Liver (tissue), 9 donors: ENCODE data around the gene SMIM21. TPM values are rescaled to one million over a fixed set of nuclear protein-coding genes. Genes with fewer than 3 reads are reported as not detected.

Source experiments
- DNase-seq: peaks from one replicate; pipeline ENCODE4 v3.0.0-alpha.2; 2017; ENCODE audit warnings: low spot score
- H3K27ac ChIP-seq, 2 donors: one replicate each; pipeline ENCODE4 v1.7.0; 2013; ENCODE audit warnings: inconsistent platforms in 2 of 2, low read length in 2 of 2, control low read depth in 1 of 2, low read depth in 1 of 2, mild to moderate bottlenecking in 1 of 2
- H3K27me3 ChIP-seq, 4 donors: one replicate each; pipeline versions ENCODE4 v1.6.1 to v1.7.0; 2013; ENCODE audit warnings: low read length in 3 of 4, inconsistent platforms in 1 of 4, mild to moderate bottlenecking in 1 of 4, moderate library complexity in 1 of 4; ENCODE audit not compliant: control insufficient read depth in 4 of 4, insufficient read depth in 4 of 4
- H3K36me3 ChIP-seq, 4 donors: one replicate each; pipeline versions ENCODE4 v1.6.1 to v1.7.0; 2013; ENCODE audit warnings: low read length in 3 of 4, mild to moderate bottlenecking in 3 of 4, low read depth in 1 of 4, moderate library complexity in 1 of 4; ENCODE audit not compliant: control insufficient read depth in 4 of 4, insufficient read depth in 3 of 4
- H3K4me1 ChIP-seq, 4 donors: one replicate each; pipeline versions ENCODE4 v1.6.1 to v1.7.0; 2013; ENCODE audit warnings: low read length in 3 of 4, mild to moderate bottlenecking in 3 of 4, moderate library complexity in 1 of 4; ENCODE audit not compliant: control insufficient read depth in 4 of 4, insufficient read depth in 4 of 4
- H3K4me3 ChIP-seq, 3 donors: one replicate each; pipeline versions ENCODE4 v1.6.1 to v1.7.0; 2013; ENCODE audit warnings: low read length in 3 of 3, control low read depth in 1 of 3, low read depth in 1 of 3, mild to moderate bottlenecking in 1 of 3
- H3K9ac ChIP-seq, 2 donors: one replicate each; pipeline ENCODE4 v1.7.0; 2013; ENCODE audit warnings: low read length in 2 of 2, mild to moderate bottlenecking in 2 of 2, moderate library complexity in 2 of 2, control low read depth in 1 of 2, low read depth in 1 of 2
- H3K9me3 ChIP-seq, 4 donors: one replicate each; pipeline versions ENCODE4 v1.6.1 to v1.7.0; 2013; ENCODE audit warnings: low read length in 3 of 4; ENCODE audit not compliant: control insufficient read depth in 4 of 4
- ATF3 ChIP-seq: IDR thresholded peaks from 2 replicates; pipeline ENCODE4 v1.6.1; 2016; ENCODE audit warnings: antibody characterized with exemption
- EGR1 ChIP-seq, 2 donors: IDR thresholded peaks; 2 replicates each; pipeline ENCODE4 v1.6.1; 2016 to 2018; ENCODE audit warnings: antibody characterized with exemption in 2 of 2, low read depth in 2 of 2
- FOXA1 ChIP-seq: IDR thresholded peaks from 2 replicates; pipeline ENCODE4 v1.6.1; 2016; ENCODE audit warnings: antibody characterized with exemption
- FOXA2 ChIP-seq: IDR thresholded peaks from 2 replicates; pipeline ENCODE4 v1.6.1; 2016; ENCODE audit warnings: antibody characterized with exemption
- GABPA ChIP-seq, 2 donors: IDR thresholded peaks in 1 of 2; conservative IDR thresholded peaks in 1 of 2; 2 replicates each; pipeline ENCODE4 v1.6.1; 2016; ENCODE audit warnings: antibody characterized with exemption in 2 of 2, mild to moderate bottlenecking in 1 of 2, moderate library complexity in 1 of 2
- HNF4A ChIP-seq, 2 donors: conservative IDR thresholded peaks; 2 replicates each; pipeline ENCODE4 v1.6.1; 2016; ENCODE audit warnings: antibody characterized with exemption in 2 of 2, mild to moderate bottlenecking in 2 of 2
- HNF4G ChIP-seq: IDR thresholded peaks from 2 replicates; pipeline ENCODE4 v1.6.1; 2016; ENCODE audit warnings: antibody characterized with exemption
- JUND ChIP-seq, 2 donors: IDR thresholded peaks; 2 replicates each; pipeline ENCODE4 v1.6.1; 2016; ENCODE audit warnings: antibody characterized with exemption in 2 of 2
- MAX ChIP-seq: IDR thresholded peaks from 2 replicates; pipeline ENCODE4 v1.6.1; 2016; ENCODE audit warnings: antibody characterized with exemption
- NR2F2 ChIP-seq: IDR thresholded peaks from 2 replicates; pipeline ENCODE4 v1.6.1; 2016; ENCODE audit warnings: antibody characterized with exemption
- RAD21 ChIP-seq, 2 donors: IDR thresholded peaks; 2 replicates each; pipeline ENCODE4 v1.6.1; 2016; ENCODE audit warnings: antibody characterized with exemption in 2 of 2, mild to moderate bottlenecking in 2 of 2
- REST ChIP-seq: IDR thresholded peaks from 2 replicates; pipeline ENCODE4 v1.6.1; 2016; ENCODE audit warnings: antibody characterized with exemption, mild to moderate bottlenecking
- RXRA ChIP-seq, 2 donors: IDR thresholded peaks; 2 replicates each; pipeline ENCODE4 v1.6.1; 2017 to 2018; ENCODE audit warnings: antibody characterized with exemption in 2 of 2, mild to moderate bottlenecking in 1 of 2
- SP1 ChIP-seq: IDR thresholded peaks from 2 replicates; pipeline ENCODE4 v1.6.1; 2018; ENCODE audit warnings: antibody characterized with exemption, mild to moderate bottlenecking
- TAF1 ChIP-seq: conservative IDR thresholded peaks from 2 replicates; pipeline ENCODE4 v1.6.1; 2016; ENCODE audit warnings: antibody characterized with exemption, mild to moderate bottlenecking
- YY1 ChIP-seq: IDR thresholded peaks from 2 replicates; pipeline ENCODE4 v1.6.1; 2016; ENCODE audit warnings: antibody characterized with exemption, mild to moderate bottlenecking
- WGBS: extraction: QIAGEN DNeasy Blood & Tissue Kit; methylation state at CpG from one replicate; pipeline ENCODE4 v1.1.7; 2013; 5-methylcytosine and 5-hydroxymethylcytosine counted together
- polyA plus RNA-seq, 2 donors: library from polyadenylated mRNA; stranded (reverse) in 1 of 2; unstranded in 1 of 2; fragments of 200-250 nt in 1 of 2; fragments of >200 nt in 1 of 2; fragmentation: Nextera tagmentation in 1 of 2; extraction: Ambion mirVana in 1 of 2; gene quantifications; one replicate each; pipeline versions ENCODE4 v1.2.1 to v1.2.3, GENCODE V29; 2013 to 2015
- total RNA-seq, 2 donors: library from RNA; depleted of rRNA; stranded (reverse); fragments of >200 nt; gene quantifications; one replicate each; pipeline ENCODE4 v1.2.3, GENCODE V29; 2014
- TF ChIP-seq, protein P1 (sequence below): IDR thresholded peaks from 2 replicates; pipeline ENCODE4 v1.6.1; 2016; ENCODE audit warnings: antibody characterized with exemption
- TF ChIP-seq, protein P2 (sequence below): fragments of 150-350 bp; IDR thresholded peaks from 2 replicates; pipeline ENCODE4 v1.5.1; 2017; ENCODE audit warnings: improper control_type of control experiment, low read depth, low read length; ENCODE audit not compliant: missing input control
- donor health status: healthy.
- donor health status: healthy.
- donor health status: healthy.
- donor health status: healthy.
- donor health status: healthy.

SMIM21 gene
- total and polyA plus RNA-seq, 4 donors: not detected

DNA sequence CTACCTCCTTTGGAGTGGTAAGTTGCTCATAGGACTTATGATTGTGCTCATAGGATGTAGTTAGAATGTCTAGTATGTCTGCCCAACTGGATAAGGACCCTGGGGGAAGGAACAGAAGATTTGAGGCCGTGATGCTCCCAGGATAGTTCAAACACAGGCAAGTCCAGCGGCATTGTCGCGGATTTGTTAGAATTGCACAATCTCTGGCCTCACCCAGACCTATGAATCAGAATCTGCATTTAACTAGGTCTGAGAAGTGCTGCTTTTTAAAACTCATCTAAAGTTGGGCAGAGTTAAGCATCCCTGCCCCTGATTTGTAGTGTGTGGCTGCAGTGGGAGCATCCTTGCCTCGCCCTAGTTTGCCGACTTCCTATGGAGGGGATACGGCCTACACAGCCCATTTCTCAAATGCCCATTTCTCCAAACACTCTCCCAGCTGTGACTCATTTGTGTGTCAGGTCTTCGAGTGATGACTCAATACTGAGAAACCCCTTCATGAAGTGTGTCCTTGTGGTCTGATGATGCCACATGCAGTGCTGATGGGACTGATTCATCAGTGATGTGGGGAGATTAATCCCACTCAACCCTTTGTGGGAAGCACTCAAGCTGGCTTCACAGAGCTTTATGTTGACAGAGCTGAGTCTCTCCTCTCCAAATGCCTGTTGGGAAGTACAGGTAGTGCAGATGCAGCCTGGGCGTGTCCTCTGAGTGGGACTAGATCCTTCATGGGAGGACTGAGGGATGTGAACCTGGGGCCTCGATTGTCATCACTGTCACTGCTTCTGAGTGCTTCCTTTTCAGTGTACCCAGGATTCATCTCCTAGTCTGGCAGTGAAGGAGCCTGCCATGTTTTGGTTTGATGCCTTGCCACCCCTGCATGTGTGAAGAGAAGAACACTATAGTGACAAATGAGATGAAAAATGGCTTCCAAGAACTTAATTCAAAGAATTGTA, 18.7 kb downstream of the SMIM21 start:
- WGBS: 88% methylated on average over 10 of the region's 10 CpGs
- Histone ChIP-seq H3K4me3 (no peak overlapping the region), H3K4me1 (no peaks in the 10 kb centered on the region), H3K9me3 (no peaks in the 10 kb centered on the region), H3K9ac (no peak overlapping the region), H3K27ac (no peak overlapping the region), H3K27me3 (peaks cover 0 to 2% (median 0%) of the 10 kb centered on the region in 4 donors), H3K36me3 (no peaks in the 10 kb centered on the region)
- no peak for TF ChIP-seq RAD21 (IDR thresholded peaks at IDR 0.05)
- DNase-seq: no peak

DNA sequence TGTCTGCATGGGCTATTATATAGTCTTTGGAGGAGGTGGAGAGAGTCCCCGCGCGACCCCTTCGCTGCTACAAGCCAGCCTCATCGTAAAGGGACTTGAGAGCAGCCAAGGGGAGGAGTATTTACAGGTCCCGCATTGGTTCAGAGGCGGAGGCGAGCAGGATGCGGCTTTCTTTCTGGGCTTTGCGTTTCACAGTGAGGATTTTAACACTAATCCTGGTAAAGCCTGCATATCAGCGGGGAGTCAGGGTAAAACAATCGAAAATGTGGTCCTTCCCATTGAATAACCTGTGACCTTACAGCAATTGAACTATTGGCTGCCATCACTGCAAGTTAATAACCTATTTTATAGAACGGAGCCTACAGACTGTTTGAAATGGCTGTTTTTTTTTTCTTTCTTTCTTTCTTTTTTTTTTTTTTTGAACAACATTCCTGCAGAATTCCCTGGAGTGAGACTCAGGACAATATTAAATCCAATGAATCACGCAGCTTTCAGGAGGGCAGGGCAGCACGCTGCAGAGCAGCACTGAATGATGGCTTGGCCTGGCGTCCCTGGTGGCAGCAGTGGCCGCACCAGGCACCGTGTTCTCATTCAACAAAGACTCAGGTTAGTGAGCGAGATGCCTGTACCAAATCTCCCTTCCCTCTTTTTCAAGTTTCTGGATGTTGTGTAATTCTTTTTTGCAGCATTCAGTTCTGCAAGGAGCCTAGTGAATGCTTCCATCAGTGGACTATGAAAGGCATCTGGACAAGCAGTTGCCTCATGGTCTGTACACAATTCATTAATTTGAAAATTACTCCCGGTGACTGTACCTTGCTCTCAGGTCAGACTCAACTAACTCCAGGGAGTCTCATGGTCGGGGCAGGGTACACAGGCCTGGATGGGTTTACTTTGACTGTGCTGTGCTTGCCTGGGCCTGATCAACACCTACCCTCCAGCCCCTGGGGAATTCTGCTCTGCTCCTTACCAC, 19.8 kb downstream of the SMIM21 start:
- Histone ChIP-seq H3K27ac (no peak overlapping the region), H3K27me3 (peaks cover 0 to 2% (median 0%) of the 10 kb centered on the region in 4 donors), H3K9me3 (no peaks in the 10 kb centered on the region), H3K9ac (no peak overlapping the region), H3K4me1 (no peaks in the 10 kb centered on the region), H3K4me3 (no peak overlapping the region), H3K36me3 (no peaks in the 10 kb centered on the region)
- WGBS: 76% methylated on average over 21 of the region's 21 CpGs
- DNase-seq: no peak
- no peak for TF ChIP-seq TAF1
- TF ChIP-seq HNF4G: no peak
- TF ChIP-seq REST: no peak
- TF ChIP-seq YY1: no peak
- no peak for TF ChIP-seq MAX
- no peak for TF ChIP-seq HNF4A (conservative IDR thresholded peaks at IDR 0.05)
- TF ChIP-seq RAD21 (IDR thresholded peaks at IDR 0.05): no peak
- no peak for TF ChIP-seq EGR1 (IDR thresholded peaks at IDR 0.05; ENCODE audit: low read depth in 2 of 2)
- TF ChIP-seq FOXA2: no peak
- TF ChIP-seq, protein P1, sequence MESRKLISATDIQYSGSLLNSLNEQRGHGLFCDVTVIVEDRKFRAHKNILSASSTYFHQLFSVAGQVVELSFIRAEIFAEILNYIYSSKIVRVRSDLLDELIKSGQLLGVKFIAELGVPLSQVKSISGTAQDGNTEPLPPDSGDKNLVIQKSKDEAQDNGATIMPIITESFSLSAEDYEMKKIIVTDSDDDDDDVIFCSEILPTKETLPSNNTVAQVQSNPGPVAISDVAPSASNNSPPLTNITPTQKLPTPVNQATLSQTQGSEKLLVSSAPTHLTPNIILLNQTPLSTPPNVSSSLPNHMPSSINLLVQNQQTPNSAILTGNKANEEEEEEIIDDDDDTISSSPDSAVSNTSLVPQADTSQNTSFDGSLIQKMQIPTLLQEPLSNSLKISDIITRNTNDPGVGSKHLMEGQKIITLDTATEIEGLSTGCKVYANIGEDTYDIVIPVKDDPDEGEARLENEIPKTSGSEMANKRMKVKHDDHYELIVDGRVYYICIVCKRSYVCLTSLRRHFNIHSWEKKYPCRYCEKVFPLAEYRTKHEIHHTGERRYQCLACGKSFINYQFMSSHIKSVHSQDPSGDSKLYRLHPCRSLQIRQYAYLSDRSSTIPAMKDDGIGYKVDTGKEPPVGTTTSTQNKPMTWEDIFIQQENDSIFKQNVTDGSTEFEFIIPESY: no peak
- TF ChIP-seq GABPA (IDR thresholded peaks at IDR 0.05 in 1 of 2, conservative IDR thresholded peaks at IDR 0.05 in 1 of 2): no peak
- no peak for TF ChIP-seq SP1
- TF ChIP-seq ATF3: no peak
- TF ChIP-seq RXRA (IDR thresholded peaks at IDR 0.05): no peak
- TF ChIP-seq FOXA1: no peak
- TF ChIP-seq NR2F2: no peak
- TF ChIP-seq, protein P2, sequence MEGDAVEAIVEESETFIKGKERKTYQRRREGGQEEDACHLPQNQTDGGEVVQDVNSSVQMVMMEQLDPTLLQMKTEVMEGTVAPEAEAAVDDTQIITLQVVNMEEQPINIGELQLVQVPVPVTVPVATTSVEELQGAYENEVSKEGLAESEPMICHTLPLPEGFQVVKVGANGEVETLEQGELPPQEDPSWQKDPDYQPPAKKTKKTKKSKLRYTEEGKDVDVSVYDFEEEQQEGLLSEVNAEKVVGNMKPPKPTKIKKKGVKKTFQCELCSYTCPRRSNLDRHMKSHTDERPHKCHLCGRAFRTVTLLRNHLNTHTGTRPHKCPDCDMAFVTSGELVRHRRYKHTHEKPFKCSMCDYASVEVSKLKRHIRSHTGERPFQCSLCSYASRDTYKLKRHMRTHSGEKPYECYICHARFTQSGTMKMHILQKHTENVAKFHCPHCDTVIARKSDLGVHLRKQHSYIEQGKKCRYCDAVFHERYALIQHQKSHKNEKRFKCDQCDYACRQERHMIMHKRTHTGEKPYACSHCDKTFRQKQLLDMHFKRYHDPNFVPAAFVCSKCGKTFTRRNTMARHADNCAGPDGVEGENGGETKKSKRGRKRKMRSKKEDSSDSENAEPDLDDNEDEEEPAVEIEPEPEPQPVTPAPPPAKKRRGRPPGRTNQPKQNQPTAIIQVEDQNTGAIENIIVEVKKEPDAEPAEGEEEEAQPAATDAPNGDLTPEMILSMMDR: no peak
- TF ChIP-seq JUND (IDR thresholded peaks at IDR 0.05): no peak
